CD4-positive, alpha-beta T cell treated with Interleukin-4 for 1 hour (primary cell): Measurements from ENCODE around the gene CEP85.

Source experiments
- DNase-seq, 2 donors: peaks; one replicate each; pipeline ENCODE4 v3.0.0-alpha.2; 2020 to 2022

The CEP85 gene

DNA sequence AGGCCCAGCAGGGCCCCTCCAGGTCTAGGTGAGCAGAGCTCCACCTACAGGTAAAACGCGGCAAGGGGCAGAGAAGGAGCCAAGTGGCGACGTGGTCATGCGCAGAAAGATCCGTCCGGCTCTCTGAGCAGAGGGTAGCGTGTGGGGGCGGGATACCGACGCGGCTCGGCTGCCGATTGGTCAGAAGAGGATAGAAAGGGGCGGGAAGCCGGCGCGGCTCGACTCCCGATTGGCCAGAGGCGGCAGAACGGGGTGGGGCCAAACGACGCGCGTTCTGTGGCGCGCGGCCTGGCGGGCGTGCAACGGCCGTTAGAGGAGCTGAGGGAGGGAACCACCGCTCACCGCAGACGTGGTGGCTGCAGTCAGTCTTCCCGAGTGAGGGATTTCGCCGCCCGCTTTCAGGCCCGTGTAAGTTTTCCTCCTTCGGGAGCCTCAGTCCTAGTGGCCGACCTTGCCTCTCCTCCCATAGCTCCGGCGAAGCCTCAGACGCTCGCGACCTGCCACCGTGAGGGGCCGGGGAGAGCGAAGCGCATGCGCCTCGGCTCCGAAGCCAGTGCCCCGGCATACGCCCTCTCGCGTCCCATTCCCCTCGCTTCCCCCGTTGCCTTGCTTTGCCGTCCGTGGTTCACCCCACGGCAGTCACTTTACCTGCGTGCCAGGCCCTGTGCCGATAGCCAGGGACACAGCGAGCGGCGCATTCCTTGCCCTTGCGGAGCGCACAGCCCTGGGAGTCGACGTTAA is at the start of gene CEP85:
CEP85 (plus strand) TSS at position 298 of the 741 bp plus-strand sequence. CDS start 5,584 bp downstream, outside the sequence.
- DNase-seq = peak; percentile 98 to 99

DNA sequence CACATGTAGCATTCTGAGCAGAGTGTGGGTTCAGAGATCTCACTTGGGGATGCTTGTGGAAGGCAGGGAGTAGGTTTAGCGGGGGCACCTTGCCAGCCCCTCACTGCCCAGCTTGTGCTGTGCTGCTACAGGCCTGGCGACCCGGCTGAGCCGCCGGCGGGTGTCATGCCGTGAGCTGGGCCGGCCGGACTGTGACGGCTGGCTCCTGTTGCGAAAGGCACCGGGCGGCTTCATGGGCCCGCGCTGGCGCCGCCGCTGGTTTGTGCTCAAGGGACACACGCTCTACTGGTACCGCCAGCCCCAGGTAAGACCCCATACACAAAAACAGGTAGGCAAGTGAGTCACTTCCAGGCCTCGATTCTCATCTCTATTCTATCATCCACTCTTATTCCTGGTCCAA is 49.1 kb upstream of the CEP85 start:
- DNase-seq = no peak

GRCh38 chr1:26187882-26188281 is 46.1 kb upstream of the CEP85 start:
- DNase-seq = no peak

GRCh38 chr1:26188477-26188876 is 45.5 kb upstream of the CEP85 start:
- no peak for DNase-seq

DNA sequence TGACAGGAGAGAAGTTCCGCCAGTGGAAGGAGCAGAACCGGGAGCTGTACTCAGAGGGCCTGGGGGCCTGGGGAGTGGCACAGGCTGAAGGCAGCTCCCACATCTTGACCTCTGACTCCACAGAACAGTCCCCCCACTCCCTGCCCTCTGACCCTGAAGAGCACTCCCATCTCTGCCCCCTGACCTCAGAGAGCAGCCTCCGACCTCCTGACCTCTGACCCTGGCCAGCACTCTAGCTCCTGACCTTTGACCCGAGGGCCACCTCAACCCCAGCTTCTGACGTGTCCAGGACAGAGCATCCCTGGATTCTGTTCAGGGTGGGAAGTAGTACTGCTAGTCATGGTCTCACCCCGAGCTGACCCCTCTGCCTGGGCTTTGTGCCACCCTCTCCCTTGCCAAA is 44.7 kb upstream of the CEP85 start:
- no peak for DNase-seq

DNA sequence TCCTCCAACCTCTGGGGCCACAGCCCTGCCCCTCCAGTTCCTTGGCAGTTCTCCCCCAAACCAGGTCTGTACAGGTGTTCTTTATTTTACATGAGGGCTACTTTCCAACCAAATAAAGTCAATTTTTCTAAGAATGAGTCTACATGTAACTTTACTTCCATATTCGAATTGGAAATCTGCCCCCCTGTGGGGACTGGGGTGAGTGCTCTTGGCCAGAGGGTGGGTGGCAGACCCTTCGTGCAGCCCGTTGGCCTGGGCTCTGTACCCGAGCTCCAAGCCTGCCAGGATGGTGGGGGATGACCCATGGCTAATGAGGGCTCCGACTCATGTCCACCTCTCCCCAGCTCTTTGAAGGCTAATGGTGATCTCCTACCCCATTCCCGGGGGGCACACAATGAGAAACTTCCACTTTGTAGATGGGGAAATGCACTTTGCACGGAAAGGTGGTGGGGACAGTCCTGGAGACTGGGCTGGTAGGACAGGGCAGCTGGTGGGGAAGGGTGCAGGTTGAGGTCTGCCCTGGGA is 44.2 kb upstream of the CEP85 start:
- DNase-seq = no peak

DNA sequence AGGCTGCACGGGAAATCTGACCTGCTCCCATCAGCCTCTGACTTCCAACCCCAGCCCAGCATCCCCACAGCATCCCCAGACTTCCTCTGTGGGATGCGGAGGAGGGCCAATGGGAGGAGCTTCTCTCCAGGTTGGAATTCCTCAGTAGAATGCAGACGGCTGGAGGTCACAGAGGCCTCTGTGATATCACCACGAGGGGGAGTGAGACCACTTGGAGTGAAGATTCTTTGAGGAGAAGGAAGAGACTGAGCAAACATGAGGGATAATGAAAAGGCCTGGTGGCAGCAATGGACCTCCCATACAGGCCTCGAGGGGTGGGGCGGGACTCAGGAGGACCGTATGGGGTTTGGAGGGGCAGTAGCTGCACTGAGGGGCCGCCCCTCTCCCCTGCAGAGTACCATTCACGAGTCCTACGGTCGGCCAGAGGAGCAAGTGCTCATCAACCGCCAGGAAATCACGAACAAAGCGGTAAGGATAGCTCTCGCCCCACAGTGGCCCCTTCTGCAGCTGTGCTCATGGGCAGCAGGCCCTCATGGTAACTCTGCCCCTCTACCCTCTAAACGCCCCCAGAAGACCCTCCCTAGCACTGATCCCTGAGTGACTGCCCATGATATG is 43.5 kb upstream of the CEP85 start, which contains the start of gene CATSPER4:
CATSPER4 (plus strand) TSS at position 230 of the 615 bp plus-strand sequence; CDS start at position 256, 26 bp downstream.
- peak in 1 of 2 donors; percentile 35 for DNase-seq

- DNase-seq = no peak
Observed at GRCh38 chr1:26191739-26192138, 42.3 kb upstream of the CEP85 start.

DNA sequence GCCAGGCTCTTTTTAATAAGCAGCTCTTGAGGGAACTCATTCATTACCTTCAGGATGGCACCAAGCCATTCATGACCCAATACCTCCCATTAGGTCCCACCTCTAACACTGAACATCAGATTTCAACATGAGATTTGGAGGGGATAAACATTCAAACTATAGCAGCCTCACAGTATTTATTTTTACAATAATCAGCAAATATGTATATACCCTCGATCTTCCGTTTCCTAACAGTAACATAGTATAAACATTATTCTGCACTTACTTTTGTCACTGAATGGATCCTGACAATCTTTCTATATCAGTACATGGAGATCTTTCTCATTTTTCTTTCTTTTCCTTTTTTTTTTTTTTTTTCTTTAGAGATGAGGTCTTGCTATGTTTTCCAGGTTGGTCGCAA is 38.2 kb upstream of the CEP85 start:
- no peak for DNase-seq

- no peak for DNase-seq
Observed at GRCh38 chr1:26197301-26197700, 36.7 kb upstream of the CEP85 start.

GRCh38 chr1:26197813-26198212 is 36.2 kb upstream of the CEP85 start:
- no peak for DNase-seq

GRCh38 chr1:26200413-26200812 is 33.6 kb upstream of the CEP85 start:
- no peak for DNase-seq

GRCh38 chr1:26203642-26204318 is 30.2 kb upstream of the CEP85 start:
- DNase-seq = no peak

DNA sequence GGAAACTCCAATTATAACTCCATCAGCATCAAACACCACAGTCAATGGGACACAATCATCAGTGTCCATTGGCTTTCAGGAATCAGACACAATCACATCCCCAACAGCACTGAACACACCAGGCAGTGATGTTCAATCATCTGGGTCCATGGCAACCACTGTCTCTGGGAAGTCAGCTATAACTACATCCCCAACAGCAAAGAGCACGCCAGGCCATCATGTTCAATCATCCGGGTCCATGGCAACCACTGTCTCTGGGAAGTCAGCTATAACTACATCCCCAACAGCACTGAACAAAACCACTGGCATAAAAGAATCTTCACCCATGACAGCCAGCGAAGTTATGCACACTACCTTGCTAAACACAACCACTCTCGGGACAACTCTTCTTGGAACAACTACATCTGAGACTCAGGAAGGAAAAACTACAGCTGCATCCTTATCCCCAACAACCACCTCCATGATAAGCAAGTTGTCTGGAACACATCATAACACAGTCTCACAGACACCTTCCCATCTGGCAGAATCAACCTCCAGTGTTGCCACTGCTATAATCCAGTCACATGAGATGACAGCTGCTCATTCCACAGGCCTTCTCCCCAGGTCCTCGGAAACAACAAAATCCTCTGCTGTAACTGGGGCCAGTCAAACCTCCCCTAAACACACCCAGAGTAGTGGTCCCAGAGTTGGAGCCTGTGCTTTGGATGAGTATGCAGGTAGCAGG is 23.7 kb upstream of the CEP85 start:
- no peak for DNase-seq

DNA sequence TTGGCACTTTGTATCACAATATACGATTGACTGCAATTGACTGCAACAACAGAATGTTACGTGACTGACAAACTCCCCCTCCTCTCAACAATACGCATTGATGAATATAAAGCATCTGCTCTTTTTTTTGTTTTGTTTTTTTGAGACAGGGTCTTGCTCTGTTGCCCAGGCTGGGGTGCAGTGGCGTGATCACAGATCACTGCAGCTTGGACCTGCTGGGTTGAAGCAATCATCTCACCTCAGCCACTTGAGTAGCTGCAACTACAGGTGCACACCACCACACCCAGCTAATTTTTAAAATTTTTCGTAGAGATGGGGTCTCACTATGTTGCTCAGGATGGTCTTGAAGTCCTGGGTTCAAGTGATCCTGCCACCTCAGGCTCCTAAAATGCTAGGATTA is 21.3 kb upstream of the CEP85 start:
- DNase-seq = no peak

DNA sequence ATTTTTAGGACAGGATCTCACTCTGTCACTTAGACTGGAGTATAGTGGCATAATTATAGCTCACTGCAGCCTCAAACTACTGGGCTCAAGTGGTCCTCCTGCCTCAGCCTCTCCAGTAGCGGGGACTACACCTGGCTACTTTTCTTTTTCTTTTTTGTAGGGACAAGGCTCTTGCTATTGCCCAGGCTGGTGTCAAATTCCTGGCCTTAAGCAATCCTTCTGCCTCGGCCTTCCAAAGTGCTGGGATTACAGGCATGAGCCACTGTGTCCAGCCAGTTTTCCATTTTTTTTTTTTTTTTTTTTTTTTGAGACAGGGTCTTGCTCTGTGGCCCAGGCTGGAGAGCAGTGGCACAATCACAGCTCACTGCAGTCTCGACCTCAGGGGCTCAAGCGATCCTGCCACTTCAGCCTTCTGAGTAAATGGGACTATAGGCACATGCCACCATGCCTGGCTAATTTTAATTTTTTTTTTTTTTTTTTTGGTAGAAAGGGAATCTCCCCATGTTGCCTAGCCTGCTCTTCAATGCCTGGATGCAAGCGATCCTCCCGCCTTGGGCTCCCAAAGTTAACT is 20.6 kb upstream of the CEP85 start:
- DNase-seq = no peak

GRCh38 chr1:26215246-26215645 is 18.8 kb upstream of the CEP85 start:
- DNase-seq = no peak

DNA sequence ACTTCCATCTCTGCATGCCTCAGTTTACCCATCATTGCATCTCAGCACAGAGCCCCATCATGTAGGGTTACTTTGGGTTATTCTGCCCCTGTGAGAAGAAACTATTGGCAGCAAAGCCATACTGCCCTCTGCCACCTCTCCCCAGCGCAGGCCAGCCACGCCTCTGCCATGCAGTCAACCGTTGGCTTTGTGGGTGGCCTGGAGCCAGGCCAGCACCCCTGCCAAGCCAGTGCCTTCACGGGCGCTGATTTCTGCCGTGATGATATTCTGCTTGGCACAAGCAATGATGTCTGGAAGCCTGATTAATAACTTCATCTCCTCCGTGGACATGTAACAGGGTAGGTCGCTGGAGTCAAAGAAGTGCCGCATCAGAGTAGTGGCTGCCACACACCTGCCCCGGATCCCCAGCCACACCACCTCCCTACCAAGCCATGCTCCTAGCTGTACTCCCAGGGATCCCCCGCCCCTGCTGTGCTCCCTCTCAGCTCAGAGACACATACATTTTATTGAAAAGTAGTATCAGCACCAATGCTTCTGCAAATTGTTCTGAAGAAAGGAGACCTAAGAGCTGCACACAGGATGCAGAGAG is 15.0 kb upstream of the CEP85 start:
- DNase-seq = no peak

GRCh38 chr1:26220199-26220912 is 13.6 kb upstream of the CEP85 start:
- no peak for DNase-seq

DNA sequence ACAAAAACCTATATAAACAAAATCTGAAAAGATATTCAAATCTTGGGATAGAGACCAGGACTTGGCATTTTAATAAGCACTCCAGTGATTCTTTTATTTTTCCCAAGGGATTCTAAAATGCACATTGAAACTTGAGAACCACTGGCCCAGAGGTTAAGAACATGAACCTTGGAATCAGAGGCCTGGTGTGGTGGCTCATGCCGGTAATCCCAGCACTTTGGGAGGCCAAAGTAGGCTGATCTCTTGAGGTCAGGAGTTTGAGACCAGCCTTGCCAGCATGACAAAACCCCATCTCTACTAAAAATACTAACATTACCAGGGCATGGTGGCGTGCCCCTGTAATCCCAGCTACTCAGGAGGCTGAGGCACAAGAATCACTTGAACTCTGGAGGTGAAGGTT is 12.9 kb upstream of the CEP85 start:
- DNase-seq = no peak

- DNase-seq = no peak
Observed at GRCh38 chr1:26224606-26225005, 9.4 kb upstream of the CEP85 start.
